ENCODE results near the gene PCNA. TPM values are rescaled to one million over a fixed set of nuclear protein-coding genes. Genes with fewer than 3 reads are reported as not detected.

PCNA gene
- total RNA-seq, 1 experiment from 2014 or later: 185 TPM

DNA sequence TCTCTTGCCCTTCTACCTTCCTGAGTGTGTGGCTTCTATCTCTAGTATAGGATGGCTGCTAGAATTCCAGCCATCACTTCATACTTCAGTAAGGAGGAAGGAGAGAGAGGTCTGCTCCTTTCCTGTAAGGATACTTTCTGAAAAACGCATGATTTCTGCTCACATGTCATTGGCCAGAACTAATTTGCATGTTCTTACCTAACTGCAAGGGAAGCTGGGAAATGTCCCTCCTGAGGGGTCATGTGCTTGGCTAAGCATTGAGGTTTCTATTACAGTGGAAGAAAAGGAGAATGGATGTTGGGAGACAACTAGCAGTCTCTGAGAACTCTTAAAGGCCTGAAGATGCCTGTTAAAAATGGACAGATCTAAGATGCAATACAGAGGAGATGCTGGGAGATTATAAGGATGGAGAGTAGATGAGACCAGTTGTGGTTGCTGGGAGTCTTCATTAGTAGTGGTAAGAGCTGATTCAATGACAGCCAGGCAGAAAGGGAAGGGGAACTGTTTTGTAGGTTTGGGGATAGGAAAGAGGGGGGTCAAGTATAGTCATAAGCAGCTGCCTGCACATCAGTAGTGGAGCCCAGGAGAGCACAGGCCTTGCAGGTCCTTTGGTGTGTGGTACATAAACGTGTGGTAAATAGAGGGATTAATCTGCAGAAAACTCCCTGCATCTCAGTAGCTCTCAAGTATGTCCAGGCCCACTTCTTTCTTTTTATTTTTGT, 27.3 kb upstream of the PCNA start:
- DNase-seq: no peak
- Histone ChIP-seq H3K36me3 (no peaks in the 10 kb centered on the region; the same call in 1 of the 2 replicates), H3K4me3 (no peak overlapping the region), H3K27me3 (no peaks in the 10 kb centered on the region), H3K9me3 (no peaks in the 10 kb centered on the region)

- DNase-seq: no peak
- H3K4me3 ChIP-seq: no peak overlapping the region
- H3K36me3 ChIP-seq: no peaks in the 10 kb centered on the region; the same call in 1 of the 2 replicates
- no peaks in the 10 kb centered on the region for H3K27me3 ChIP-seq
- no peaks in the 10 kb centered on the region for H3K9me3 ChIP-seq
Measured at GRCh38 chr20:5146099-5146668, 26.4 kb upstream of the PCNA start.

DNA sequence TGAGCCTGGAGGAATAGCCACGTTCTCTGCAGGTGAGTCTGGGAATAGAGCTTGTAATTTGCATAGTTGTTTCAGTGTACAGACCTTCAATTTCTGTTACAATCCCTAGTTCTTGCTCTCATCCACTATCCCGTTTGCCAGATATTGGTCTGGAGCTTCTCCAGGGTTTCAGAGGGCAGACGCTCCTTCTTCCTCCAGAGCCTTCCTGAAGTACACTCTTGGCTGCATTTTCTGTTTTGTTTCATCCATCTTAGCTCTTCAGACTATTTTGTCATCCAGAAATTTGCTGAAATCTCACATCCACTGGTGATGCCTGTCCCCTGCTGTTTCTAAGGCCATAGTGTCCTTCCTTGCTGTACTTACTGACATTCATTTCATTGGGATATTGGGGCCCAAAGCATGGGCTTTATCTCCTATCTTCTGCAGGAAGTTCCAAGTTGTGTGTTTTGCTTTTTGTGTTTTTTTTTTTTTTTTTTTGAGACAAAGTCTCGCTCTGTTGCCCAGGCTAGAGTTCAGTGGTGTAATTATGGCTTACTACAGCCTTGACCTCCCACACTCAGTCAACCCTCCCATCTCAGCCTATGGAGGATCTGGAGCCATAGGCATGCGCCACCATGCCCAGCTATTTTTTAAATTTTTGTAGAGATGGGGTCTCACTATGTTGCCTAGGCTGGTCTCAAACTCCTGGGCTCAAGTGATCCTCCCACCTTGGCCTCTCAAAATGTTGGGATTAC, 25.8 kb upstream of the PCNA start:
- Histone ChIP-seq H3K27me3 (no peaks in the 10 kb centered on the region), H3K4me3 (no peak overlapping the region), H3K36me3 (no peaks in the 10 kb centered on the region; the same call in 1 of the 2 replicates), H3K9me3 (no peaks in the 10 kb centered on the region)
- DNase-seq: no peak

GRCh38 chr20:5143851-5144250, 24.1 kb upstream of the PCNA start:
- Histone ChIP-seq H3K4me3 (no peak overlapping the region), H3K36me3 (no peaks in the 10 kb centered on the region; the same call in 1 of the 2 replicates), H3K27me3 (no peaks in the 10 kb centered on the region), H3K9me3 (no peaks in the 10 kb centered on the region)
- DNase-seq: no peak

GRCh38 chr20:5141615-5142014, 21.9 kb upstream of the PCNA start:
- Histone ChIP-seq H3K27me3 (no peaks in the 10 kb centered on the region), H3K9me3 (no peaks in the 10 kb centered on the region), H3K36me3 (no peaks in the 10 kb centered on the region; the same call in 1 of the 2 replicates), H3K4me3 (no peak overlapping the region)
- DNase-seq: no peak

DNA sequence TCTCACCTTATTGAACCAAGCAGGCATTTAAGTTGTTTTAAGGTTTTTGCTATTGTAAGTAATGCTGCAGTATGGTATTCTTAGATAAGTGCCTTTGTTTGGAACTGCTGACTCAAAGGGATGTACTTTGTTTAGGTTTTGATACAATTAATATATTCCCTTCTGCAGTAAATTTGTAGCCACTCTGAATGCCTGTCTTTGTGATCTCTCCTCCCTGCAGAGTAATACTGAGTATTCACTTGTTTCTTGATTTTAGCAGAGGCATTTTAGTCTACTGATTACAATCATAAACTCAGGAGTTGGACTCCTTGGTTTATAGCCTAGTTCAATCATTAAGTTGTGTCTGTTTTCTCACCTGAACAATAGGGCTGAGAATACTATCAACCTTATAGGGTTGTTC, 20.4 kb upstream of the PCNA start:
- Histone ChIP-seq H3K9me3 (no peaks in the 10 kb centered on the region), H3K4me3 (no peak overlapping the region), H3K27me3 (no peaks in the 10 kb centered on the region), H3K36me3 (no peaks in the 10 kb centered on the region; the same call in 1 of the 2 replicates)
- no peak for DNase-seq

DNA sequence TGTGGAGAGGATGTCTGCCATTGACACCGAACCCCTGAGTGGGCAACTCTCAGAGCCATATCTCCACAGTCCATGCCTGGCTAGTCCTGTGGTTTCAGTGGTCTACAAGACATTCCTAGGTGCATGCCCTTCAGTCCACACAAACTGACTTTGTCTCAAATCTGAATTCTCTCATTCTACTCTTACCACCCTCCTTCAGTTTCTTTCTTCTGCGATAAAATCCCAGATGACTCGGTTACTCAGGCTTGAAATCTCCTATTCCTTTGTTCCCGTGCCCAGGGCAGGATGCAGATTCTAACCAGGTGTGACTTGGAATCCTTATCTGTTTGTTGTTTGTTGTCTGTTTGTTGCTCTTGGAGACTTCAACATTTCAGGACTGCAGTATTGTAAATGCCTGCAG, 16.3 kb upstream of the PCNA start:
- Histone ChIP-seq H3K9me3 (no peaks in the 10 kb centered on the region), H3K27me3 (no peaks in the 10 kb centered on the region), H3K4me3 (no peak overlapping the region), H3K36me3 (no peaks in the 10 kb centered on the region; the same call in 1 of the 2 replicates)
- no peak for DNase-seq

- Histone ChIP-seq H3K27me3 (no peaks in the 10 kb centered on the region), H3K36me3 (no peaks in the 10 kb centered on the region; the same call in 1 of the 2 replicates), H3K9me3 (no peaks in the 10 kb centered on the region), H3K4me3 (no peak overlapping the region)
- DNase-seq: peak; percentile 48
Measured at GRCh38 chr20:5135363-5136012, 15.7 kb upstream of the PCNA start.

- DNase-seq: no peak
- no peaks in the 10 kb centered on the region for H3K9me3 ChIP-seq
- no peak overlapping the region for H3K4me3 ChIP-seq
- H3K27me3 ChIP-seq: no peaks in the 10 kb centered on the region
- no peaks in the 10 kb centered on the region; the same call in 1 of the 2 replicates for H3K36me3 ChIP-seq
Measured at GRCh38 chr20:5133998-5134397, 14.2 kb upstream of the PCNA start.

DNA sequence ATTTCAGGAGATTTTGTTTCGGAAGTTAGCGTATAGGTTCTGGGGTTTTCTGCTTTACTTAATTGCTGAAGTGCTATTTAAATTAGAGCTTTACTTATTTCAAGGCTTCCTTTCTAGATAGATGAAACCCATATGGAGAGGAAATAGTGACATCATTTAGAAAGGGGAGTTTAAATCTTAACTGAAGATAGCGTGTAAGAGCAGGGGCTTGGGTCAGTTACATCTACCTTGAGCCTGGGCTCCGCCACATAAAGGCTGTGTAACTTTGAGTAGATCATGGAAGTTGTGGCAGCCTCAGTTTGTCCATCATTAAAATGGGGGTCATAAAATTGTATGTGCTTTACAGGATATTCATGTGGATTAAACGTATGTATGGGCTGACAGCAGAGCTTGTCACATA, 11.7 kb upstream of the PCNA start:
- no peak overlapping the region for H3K4me3 ChIP-seq
- H3K27me3 ChIP-seq: no peaks in the 10 kb centered on the region
- no peak for DNase-seq
- H3K36me3 ChIP-seq: no peaks in the 10 kb centered on the region; the same call in 1 of the 2 replicates
- no peaks in the 10 kb centered on the region for H3K9me3 ChIP-seq

GRCh38 chr20:5128886-5129285, 9.1 kb upstream of the PCNA start:
- H3K27me3 ChIP-seq: no peaks in the 10 kb centered on the region
- no peaks in the 10 kb centered on the region; the same call in 1 of the 2 replicates for H3K36me3 ChIP-seq
- H3K9me3 ChIP-seq: no peaks in the 10 kb centered on the region
- H3K4me3 ChIP-seq: no peak overlapping the region
- no peak for DNase-seq

DNA sequence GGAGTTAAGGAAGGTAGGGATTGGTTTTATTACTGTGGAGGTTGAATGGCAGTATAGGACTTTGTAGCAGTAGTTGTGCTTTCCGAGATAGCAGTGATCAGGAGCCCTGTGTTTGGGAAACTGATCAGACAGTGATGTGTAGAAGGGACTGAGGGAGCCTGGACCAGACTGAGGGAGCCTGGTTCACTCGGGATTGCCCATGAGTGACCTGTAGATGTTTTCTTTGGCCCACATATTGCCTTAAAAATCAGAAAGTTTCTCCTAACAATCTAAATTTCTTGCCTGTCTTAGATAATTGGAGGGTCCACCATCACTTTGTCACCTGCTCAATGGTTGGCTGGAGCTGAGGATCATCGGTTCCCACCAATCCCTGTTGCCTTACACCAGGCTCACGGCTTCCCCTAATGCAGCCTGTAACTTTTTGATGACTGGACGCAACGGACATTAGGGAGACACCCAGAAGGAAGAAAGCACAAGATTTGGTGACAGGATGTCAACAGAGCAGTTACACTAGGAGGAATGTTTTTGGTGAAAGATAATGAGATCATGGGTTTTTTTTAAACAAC, 8.2 kb upstream of the PCNA start:
- Histone ChIP-seq H3K27me3 (no peaks in the 10 kb centered on the region), H3K36me3 (no peaks in the 10 kb centered on the region), H3K4me3 (peak overlapping the region; percentile 76), H3K9me3 (no peaks in the 10 kb centered on the region)
- DNase-seq: no peak

DNA sequence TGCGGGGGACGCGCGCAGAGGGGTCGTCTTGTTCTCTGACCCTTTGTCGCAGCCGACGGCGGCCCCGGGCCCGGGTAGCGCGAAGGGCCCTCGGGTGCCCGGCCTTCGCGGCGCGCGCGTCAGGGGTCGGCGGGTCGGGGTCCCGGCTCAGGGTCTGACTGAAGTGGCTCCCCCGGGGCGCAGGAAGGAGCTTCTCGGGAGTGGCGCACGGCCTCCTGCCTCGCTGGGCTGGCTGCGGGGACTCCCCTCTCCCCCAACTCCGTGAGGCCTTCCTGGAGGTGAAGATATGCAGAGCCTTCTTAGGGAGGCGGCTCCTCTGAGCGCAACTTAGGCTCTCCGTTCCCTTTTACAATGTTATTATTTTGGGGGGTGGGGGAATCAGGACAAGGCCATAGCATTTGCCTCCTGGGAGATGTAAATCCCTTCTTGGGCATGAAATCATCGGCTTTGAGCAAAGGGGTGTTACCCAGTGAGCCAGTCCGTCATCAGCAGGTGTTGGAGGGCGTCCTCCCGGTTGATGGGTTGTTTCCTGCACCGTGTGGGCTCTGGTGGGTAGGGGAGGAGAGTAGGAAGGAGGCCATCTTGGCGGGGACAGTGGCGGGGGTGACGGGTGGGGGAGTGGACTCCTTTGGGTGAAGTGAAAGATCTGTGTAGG, 7.6 kb upstream of the PCNA start:
- H3K27me3 ChIP-seq: no peaks in the 10 kb centered on the region
- no peaks in the 10 kb centered on the region for H3K36me3 ChIP-seq
- peak; percentile 32 for DNase-seq
- no peaks in the 10 kb centered on the region for H3K9me3 ChIP-seq
- peak overlapping the region; percentile 76 for H3K4me3 ChIP-seq

DNA sequence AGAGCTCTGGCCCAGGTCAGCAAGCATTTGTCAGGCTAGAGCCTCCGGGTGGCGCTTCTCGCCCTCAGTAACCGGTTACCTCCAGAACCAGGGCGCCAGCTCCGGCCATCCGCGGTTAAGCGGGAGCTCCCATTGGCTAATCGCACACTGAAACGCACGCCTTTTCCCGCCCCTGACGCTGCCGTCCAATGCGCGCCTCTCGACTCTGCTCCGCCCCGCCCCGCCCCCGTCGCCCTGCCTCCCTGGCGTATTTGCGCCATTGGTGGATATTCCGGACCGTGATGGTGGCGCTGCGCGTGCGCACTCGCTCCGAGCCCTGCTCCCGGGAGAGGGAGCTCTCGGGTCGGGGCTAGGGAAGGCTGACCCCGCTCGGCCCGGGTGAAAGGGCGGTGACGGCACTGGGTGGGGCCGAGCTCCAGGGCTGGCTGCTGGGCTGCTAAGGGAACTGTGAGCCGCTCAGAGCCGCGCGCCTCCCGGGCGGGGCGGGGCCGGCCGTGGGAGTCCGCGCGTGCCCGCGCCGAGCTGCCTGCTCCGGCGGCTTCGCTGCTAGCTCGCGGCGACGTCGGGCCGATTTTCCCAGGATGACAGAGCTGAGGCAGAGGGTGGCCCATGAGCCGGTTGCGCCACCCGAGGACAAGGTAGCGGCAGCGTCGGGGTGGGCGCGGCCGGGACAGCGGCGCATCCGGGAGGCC, 6.9 kb upstream of the PCNA start, which contains the start of gene CDS2:
CDS2 (plus strand) TSS at position 497 of the 692 bp plus-strand sequence; CDS start at position 582, 85 bp downstream.
- peak within 1 kb of the TSS; percentile 76 for H3K4me3 ChIP-seq
- H3K9me3 ChIP-seq: no peaks in the 10 kb centered on the region
- H3K27me3 ChIP-seq: no peaks in the 10 kb centered on the region
- DNase-seq: peak; percentile 99
- no peaks in the 10 kb centered on the region for H3K36me3 ChIP-seq

DNA sequence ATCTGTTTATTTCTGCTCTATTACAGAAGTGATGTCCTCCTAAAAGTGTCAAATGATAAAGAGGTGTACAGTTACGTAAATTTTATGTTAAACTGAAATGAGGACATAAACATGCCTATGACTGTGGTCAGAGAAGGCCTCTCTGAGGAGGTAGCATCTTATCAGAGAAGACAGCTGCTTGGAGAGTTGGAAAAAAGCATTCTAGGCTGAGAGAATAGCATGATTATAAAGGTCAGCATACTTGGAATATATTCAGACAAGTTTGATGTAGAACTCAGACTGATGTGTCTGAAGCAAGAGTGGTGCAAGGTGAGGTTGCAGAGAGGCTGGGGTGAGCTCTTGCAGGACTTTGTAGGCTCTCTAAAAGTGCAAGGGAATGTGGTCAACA, 3.1 kb upstream of the PCNA start:
- peaks cover 15% of the 10 kb centered on the region for H3K36me3 ChIP-seq
- DNase-seq: no peak
- H3K4me3 ChIP-seq: no peak overlapping the region
- no peaks in the 10 kb centered on the region for H3K27me3 ChIP-seq
- peaks cover 1% of the 10 kb centered on the region; the same call in 1 of the 2 replicates for H3K9me3 ChIP-seq

- peaks cover 41% of the 10 kb centered on the region for H3K36me3 ChIP-seq
- H3K27me3 ChIP-seq: no peaks in the 10 kb centered on the region
- no peak for DNase-seq
- H3K9me3 ChIP-seq: peaks cover 1% of the 10 kb centered on the region; the same call in 1 of the 2 replicates
- peak overlapping the region; percentile 89 for H3K4me3 ChIP-seq
Measured at GRCh38 chr20:5120185-5120476, 373 bp upstream of the PCNA start.

All from MG63 (cell line).